ENCODE data around the gene SELENON. TPM values are rescaled to one million over a fixed set of nuclear protein-coding genes. Genes with fewer than 3 reads are reported as not detected.

Gene SELENON, protein sequence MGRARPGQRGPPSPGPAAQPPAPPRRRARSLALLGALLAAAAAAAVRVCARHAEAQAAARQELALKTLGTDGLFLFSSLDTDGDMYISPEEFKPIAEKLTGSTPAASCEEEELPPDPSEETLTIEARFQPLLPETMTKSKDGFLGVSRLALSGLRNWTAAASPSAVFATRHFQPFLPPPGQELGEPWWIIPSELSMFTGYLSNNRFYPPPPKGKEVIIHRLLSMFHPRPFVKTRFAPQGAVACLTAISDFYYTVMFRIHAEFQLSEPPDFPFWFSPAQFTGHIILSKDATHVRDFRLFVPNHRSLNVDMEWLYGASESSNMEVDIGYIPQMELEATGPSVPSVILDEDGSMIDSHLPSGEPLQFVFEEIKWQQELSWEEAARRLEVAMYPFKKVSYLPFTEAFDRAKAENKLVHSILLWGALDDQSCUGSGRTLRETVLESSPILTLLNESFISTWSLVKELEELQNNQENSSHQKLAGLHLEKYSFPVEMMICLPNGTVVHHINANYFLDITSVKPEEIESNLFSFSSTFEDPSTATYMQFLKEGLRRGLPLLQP
- 39.3 TPM for total RNA-seq

DNA sequence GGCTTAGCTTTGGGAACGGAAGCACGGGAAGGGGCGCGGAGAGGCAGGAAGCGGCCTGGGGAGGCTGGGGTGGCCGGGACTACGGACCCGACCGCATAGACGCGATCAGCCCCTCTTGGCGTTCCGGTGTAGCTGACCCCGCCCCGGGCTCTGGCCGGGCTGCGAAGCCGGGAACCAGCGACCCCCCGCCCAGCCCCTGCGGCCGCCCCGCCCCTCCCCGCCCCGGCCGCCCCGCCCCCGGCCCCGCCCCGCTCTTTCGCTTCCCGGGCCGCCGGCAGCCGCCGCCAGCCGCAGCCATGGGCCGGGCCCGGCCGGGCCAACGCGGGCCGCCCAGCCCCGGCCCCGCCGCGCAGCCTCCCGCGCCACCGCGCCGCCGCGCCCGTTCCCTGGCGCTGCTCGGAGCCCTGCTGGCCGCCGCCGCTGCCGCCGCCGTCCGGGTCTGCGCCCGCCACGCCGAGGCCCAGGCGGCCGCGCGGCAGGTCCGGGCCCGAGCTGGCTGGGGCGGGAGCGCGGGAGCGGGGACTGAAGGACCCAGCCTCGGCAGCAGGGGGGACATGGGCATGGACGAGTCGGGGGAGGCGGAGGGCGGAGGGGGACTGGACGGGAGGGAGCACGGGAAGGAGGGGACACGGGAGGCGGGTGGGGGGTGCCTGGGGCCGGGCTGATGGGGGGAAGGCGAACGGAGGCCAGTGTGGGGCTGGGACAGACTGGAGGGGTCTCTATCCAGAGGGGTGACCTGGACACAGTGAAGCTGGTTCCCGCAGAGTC, at the start of gene SELENON:
Gene SELENON (plus strand): TSS at position 259 of the 768 bp plus-strand sequence. CDS start 38 bp downstream, at position 297.
- DNase-seq (ENCODE audit: low read depth in 2 of 3, low spot score in 2 of 3), result peak in 2 of 3 donors; percentile 7 to 35

DNA sequence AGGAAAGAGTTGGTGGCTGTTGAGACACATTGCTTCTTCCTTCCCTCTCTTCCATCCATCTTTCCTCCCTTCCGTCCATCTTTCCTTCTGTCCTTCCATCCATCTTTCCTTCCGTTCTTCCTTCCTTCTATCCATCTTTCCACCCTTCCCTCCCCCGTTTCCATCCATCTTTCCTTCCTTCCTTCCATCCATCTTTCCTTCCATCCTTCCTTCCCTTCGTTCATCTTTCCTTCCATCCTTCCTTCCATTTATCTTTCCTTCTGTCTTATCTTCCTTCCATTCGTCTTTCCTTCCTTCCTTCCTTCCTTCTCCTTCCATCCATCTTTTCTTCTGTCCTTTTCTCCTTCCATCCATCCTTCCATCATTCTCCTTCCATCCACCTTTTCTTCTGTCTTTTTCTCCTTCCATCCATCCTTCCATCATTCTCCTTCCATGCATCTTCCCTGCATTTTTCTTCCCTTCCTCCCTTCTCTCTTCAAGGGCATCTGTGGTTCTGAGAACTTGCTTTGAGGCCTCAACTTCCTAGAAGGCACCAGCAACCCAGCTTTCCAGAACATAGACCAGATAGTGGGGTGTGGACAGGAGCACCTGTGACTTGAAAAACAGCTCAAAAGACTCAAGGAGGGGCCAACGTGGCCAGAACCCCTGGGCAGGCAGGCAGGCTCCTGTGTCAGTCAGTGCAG, 48.9 kb upstream of the SELENON start:
- no peak for DNase-seq (ENCODE audit: low read depth in 2 of 3, low spot score in 2 of 3)

DNA sequence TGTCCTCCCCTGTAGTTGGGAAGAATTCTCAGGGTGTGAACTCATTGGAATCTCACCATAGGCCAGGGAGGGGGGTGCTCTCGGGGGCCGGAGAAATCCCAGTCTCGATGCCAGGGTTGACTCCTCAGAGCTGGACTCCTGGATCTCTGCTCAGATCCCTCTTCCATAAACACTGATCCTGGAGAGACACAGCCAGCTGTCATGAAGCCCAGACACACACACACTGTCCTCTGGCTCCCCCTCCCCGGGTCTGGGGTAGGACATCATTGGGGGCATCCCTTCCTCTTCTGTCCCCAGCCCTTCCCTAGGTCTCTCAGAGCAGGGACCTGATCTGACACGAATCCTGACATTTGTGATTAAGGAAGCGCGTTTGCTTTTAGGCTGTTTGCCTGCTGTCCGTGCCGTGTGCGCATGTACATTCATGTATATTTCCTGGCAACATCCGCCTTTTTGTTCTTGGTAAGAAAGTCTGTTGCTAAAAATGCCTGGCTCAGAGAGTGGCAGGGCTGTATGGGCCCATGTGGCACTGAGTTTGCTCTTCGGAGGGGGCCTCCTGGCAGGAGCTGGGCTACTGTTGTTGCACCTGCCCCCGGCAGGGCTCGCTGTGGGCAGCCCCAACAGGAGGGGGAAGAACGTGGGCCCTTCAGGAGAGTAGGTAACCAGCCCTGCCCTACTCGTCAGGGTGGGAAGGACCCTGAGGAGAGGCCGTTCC, 45.4 kb upstream of the SELENON start:
- peak in 2 of 3 donors; percentile 62 to 69 for DNase-seq (ENCODE audit: low read depth in 2 of 3, low spot score in 2 of 3)

DNA sequence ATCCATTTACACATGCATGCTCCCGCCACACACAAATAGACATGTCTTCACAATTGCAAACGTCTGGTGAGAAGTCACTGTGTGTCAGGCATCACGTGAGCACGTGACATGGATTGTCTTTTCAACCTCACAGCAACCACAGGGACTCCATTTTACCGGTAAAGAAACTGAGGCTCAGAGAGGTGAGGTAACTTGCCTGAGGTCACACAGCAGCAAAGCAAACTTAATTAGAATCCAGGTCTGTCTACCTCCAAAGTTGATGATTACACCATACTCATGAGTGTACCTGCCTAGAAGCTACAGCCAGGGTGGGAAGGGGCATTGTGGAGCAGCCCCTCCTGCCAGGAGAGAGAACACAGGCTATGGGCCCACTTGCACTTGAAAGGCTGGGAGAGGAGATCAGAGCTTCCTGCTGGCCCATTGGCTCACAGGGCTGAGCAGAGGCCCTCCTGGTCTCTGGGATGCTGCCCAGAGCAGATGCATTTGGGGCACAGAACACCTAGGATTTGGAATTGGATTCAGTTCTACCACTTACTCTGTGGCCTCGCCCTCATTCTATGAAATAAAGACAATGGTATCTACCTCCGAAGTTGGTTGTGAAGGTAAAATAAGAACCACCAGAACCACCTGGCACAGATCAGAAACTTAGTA, 44.4 kb upstream of the SELENON start:
- no peak for DNase-seq (ENCODE audit: low read depth in 2 of 3, low spot score in 2 of 3)

DNA sequence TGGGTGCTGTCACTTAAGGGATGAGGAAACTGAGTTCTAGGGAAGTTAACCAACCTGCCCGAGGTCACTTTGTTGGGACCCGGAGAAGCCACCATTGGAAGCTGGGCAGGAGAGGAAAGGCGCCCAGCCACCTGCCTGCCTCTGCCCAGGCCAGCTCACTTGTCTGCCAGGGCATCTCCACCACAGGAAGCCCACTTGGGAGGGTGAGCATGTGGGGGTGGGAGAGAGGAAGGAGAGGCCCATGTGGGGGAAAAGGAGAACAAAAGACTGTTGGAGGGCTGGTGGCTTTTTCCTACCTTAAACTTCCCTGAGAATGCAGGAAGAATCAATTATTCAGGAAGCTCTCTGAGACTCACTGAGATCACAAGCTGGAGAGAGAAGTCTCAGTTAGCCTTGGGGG, 43.8 kb upstream of the SELENON start:
- peak in 2 of 3 donors; percentile 45 to 65 for DNase-seq (ENCODE audit: low read depth in 2 of 3, low spot score in 2 of 3)

DNA sequence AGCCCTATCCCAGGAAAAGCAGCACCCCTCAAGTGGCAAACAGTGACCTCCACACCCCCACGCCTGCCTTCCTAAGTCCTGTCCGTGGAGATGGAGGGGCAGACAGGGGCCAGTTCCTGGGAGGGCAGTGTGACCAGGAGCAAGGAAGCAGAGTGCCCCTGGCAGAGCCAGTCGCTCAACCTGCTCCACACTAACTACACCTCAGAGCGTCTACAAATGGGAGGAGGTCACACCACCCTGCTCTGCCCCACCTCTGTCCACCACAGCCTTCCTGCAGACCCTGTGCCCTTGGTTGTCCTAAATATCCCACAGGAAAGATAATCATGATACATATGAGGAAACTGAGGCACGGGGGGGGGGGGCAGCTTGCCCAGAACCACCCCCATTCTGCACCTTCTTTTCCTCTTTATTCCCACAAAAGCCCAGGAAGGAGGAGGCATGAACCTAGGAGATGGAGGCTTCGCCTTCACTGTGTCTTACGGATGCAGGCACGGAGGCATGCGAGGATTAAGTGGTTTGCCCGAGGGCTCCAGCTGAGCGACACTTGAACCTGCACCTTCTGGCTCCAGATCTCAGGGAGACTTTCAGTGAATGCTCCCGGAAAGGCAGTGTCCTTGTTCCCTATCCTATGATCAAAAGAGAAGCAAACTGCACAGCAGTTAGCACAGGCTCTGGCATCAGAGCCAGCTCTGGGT, 42.7 kb upstream of the SELENON start:
- no peak for DNase-seq (ENCODE audit: low read depth in 2 of 3, low spot score in 2 of 3)

DNA sequence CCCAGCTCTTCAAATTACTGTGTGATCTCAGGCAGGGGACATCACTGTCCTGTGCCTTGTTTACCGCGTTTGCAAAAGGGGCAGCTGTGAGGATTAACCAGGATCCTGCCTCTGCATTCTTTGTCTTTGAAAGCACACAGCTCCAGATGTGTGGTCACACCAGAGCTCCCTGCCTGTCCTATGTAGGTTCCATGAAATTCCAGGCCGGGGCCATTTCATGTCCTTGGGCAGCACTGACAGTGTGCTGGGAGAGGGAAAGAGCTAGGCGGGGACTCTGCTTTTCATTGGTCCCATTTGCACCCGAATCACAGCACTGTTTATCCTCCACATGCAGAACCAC, 42.2 kb upstream of the SELENON start:
- no peak for DNase-seq (ENCODE audit: low read depth in 2 of 3, low spot score in 2 of 3)

DNA sequence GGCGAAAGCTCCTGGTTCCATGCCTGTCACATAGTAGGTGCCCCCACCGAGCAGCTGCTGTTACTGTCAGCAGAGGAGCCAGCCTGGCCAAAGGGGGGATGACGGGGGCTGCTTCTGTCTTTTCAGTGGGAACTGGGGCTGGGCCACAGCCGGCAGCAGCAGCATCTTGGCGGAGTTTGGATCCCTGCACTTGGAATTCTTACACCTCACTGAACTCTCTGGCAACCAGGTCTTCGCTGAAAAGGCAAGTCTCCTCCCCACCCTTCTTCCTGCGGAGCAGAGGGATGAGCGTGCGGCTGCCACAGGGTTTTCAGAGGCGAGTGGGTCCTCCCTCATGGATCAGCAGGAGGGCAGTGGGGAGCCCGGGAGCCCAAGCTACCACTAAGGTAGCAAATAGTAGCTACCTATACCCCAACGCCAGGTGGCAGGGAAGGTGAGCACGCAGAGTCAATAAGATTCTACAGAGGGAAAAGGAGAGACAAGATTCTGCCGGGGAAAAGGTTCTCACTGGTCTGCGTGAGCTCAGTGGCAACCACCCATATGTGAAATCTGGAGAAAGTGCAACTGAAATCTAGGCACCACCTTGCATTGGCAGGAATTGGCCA, 41.4 kb upstream of the SELENON start:
- DNase-seq (ENCODE audit: low read depth in 2 of 3, low spot score in 2 of 3), result no peak

DNA sequence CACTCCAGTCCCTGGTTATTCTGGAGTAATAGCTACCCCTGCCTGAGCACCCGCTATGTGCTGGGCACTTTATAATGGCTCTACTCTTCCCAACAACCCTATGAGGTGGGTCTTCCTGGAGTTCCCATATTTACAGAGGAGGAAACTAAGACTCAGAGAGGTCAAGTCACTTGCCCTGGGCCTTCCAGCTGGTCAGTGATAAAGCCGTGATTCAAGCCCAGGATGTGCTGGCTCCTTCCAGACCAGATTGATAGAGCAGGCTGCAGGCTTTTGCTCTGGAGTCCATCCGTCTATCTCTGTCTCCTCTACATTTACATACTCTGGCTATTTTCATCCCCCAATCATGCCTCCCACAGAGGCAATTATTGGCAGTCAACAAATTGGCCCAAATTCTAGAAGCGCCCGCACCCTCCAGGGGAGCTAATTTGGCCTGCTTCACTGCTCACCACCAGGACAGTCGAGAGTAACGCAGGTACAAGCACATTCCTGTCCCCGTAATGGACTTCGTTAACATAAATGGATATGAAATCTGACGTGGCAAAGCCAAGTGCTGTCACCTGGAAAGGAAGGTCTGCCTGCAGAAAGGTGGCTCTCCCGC, 39.8 kb upstream of the SELENON start:
- DNase-seq (ENCODE audit: low read depth in 2 of 3, low spot score in 2 of 3), result no peak

DNA sequence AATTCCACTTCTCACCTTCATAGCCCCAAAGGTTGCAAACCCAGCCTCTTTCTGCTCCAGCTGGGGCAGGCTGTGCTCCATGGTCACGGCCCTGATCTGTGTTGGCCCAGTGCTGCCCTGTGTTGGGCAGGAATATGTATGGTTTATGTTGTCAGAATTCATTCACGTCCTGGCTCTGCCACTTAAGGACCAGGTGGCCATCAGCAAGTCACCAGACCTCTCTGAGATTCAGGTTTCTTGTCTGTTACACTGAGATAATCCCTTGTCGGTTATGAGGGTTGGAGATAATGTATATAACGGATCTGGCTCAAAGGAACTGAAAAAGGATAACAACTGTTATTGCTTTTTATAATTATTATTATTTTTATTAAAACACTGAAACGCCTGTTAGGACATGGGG, 39.1 kb upstream of the SELENON start:
- peak in 1 of 3 donors; percentile 32 for DNase-seq (ENCODE audit: low read depth in 2 of 3, low spot score in 2 of 3)

DNA sequence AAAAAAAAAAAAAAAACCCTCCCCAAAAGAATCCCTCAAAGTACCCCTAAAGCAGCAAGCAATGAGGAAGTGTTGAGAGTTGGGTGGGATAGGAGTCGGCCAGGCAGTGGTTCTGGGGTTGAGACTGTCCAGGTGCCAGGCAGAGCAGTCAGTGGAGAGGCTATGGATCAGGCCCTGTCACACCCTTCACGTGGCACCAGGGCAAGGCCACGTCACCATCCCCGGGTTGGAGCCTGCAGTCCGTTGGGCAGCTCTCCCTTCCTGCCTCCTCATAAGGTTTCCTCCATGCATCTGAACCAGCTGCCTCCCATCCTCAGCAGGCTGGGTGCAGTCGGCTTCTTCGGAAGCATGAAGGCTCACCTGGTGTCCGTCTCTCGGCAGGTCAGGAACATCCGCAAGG, 36.5 kb upstream of the SELENON start:
- DNase-seq (ENCODE audit: low read depth in 2 of 3, low spot score in 2 of 3), result no peak

DNA sequence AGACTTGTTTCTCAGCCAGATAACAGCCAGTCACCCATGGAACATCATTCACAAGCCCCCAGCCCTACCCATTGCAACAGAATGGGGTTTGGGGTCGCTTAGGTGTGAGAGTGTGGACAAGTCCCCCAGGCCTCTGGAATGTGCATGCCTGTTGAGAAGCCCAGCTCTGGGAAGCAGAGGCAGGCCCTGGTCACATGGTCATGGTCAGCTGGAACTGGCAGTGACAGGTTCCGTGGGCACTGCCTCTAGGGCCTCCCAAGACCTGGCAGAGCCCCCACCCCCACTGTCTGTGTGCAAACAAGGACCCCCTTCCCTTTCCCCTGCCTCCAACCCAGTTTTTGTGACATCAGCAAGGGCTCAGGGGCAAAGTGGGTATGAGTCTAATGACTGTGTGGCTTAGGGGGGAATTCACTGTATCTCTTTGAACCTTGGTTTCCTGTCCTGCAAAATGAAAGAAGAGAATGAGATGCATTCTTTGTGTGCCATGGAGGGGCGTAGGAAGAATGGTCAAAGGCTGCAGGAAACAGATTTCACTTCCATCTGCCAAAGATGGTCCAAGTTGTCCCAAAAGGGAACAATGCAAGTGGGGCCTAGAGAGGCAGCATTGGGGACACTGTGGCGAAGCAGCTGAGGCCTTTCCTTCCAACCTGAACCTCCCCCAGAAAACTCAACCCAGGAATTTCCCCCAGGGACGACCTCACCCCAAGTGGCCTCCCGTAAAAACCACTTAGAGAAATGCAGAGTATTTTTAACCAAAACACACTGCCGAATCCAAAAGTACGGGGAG, 34.7 kb upstream of the SELENON start:
- peak in 1 of 3 donors; percentile 57 for DNase-seq (ENCODE audit: low read depth in 2 of 3, low spot score in 2 of 3)

DNA sequence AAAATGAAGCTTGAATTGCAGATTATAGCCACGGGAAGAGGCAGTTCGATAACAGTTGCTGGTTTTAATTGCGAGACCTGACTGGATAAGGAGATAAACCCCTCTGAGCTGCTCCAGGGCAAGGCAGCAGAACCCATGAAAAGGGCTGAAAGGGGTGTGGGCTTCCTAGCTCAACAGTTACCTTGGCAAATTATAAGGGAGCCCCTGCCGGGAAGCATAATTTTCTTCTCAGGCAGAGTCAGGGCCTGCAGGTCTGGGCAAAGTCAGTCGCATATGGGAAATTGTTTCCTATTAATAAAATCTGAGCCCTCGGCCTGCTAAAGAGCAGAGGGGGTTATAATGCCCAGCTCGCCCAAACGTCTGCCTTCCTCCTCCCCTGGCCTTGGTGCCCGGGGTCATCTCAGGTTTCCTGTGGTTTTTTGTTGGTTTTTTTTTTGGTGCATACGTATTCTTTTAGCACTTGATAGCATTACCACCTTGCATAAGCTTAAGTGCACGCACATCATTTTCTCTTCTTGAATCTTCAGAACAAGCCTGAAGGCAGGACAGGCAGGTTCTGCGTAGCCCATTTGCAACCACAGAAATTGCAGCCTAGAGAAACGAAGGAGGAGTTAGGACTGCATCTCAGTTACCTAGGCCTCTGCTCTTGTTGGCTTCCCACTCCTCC, 33.9 kb upstream of the SELENON start:
- peak in 1 of 3 donors; percentile 39 for DNase-seq (ENCODE audit: low read depth in 2 of 3, low spot score in 2 of 3)

DNA sequence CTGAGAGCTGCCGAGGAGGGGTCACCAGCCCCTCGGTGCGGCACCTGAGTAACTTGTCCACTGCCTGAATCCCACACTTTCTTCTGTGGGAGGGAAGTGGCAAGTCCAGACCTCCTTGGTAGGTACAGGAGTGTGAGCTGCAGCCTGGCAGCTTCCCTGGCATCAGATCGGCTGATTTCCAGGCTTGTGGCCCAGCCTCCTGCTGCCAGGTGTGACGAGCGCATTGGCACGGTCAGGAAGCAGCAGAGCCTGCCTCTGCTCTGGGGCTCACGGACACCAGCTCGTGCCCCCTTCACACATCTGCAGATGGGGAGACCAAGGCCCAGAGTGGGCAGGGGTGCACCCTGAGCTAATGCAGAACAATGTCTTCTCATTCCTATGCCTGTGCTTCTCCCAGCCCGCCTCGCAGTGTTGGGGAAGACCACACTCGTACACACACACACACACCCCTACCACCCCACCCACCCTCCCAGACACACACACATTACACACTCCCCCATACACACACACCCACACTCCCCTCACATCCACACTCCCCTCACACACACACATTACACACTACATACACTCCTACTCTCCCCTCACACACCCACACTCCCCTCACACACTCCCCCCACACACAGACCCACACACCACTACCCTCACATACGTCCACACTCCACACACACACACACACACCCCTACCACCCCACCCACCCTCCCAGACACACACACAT, 33.1 kb upstream of the SELENON start:
- no peak for DNase-seq (ENCODE audit: low read depth in 2 of 3, low spot score in 2 of 3)

DNA sequence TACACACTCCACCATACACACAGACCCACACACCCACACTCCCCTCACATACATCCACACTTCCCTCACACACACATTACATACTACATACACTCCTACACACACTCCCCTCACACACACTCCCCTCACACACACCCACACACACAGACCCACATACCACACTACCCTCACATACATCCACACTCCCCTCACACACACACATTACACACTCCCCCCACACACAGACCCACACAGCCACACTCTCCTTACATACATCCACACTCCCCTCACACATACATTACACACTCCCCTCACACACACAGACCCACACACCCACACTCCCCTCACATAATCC, 32.6 kb upstream of the SELENON start:
- no peak for DNase-seq (ENCODE audit: low read depth in 2 of 3, low spot score in 2 of 3)

DNA sequence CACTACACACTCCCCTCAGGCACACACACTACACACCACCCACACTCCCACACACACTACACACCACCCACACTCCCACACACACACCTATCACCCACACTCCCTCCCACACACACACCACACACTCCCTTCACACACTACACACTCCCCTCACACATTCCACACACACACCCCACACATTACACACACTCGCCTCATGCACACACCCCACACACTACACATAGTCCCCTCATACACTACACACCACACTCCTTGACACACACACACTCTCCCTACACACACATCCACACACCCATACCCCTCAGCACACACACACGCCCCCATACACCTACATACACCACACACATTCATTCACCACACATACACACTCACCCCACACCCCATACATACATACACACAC, 31.0 kb upstream of the SELENON start:
- no peak for DNase-seq (ENCODE audit: low read depth in 2 of 3, low spot score in 2 of 3)

All from hematopoietic multipotent progenitor cell (in vitro differentiated cells).